Calu3 (cell line): Measurements from ENCODE around the gene CHST15. TPM values are rescaled to one million over a fixed set of nuclear protein-coding genes. Genes with fewer than 3 reads are reported as not detected.

ENCODE experiments used
- BruUV-seq: library from RNA; stranded (reverse); fragments of 400-500 nt; replicated peaks from 2 replicates; lab custom pipeline; 2021; lab: Mats Ljungman, UMichigan
- CTCF ChIA-PET: fragments of 300-600 bp; sonication (Branson Sonifier 250); formaldehyde crosslinking; loops from one replicate; lab custom pipeline; 2022; ENCODE audit warnings: antibody characterized with exemption; lab: Charles Lee
- DNase-seq: peaks from one replicate; pipeline ENCODE4 v3.0.0; 2022
- H3K27ac Mint-ChIP-seq: one replicate; pipeline ENCODE4 v1.8.0; 2022; ENCODE audit warnings: mixed read lengths; ENCODE audit not compliant: unreplicated experiment
- H3K27me3 Mint-ChIP-seq: one replicate; pipeline ENCODE4 v1.8.0; 2022; ENCODE audit warnings: mixed read lengths; ENCODE audit not compliant: unreplicated experiment
- H3K36me3 Mint-ChIP-seq: one replicate; pipeline ENCODE4 v1.8.0; 2022; ENCODE audit warnings: mild to moderate bottlenecking, moderate library complexity, mixed read lengths; ENCODE audit not compliant: insufficient read depth, unreplicated experiment
- H3K4me1 Mint-ChIP-seq: one replicate; pipeline ENCODE4 v1.8.0; 2022; ENCODE audit warnings: mild to moderate bottlenecking, low read depth, mixed read lengths; ENCODE audit not compliant: unreplicated experiment
- H3K4me3 Mint-ChIP-seq: one replicate; pipeline ENCODE4 v1.8.0; 2022; ENCODE audit warnings: mild to moderate bottlenecking, low read depth, moderate library complexity, mixed read lengths; ENCODE audit not compliant: unreplicated experiment
- H3K9me3 Mint-ChIP-seq: one replicate; pipeline ENCODE4 v1.8.0; 2022; ENCODE audit warnings: low read depth, mixed read lengths; ENCODE audit not compliant: unreplicated experiment
- CTCF ChIP-seq: fragments of 200-600 bp; IDR thresholded peaks from one replicate; pipeline ENCODE4 v1.8.0; 2022; ENCODE audit warnings: antibody characterized with exemption; ENCODE audit not compliant: unreplicated experiment
- intact Hi-C: fragments of 100-400 bp; cut with micrococcal nuclease; formaldehyde crosslinking; loops from one replicate; pipeline ENCODE4 v1.10.0; 2022; ENCODE audit not compliant: unreplicated experiment
- total RNA-seq: library from RNA; stranded (reverse); gene quantifications from 2 replicates; pipeline ENCODE4 v1.2.3, GENCODE V29; 2022

The CHST15 gene
- total RNA-seq, 1 experiment from 2014 or later, result 19.3 TPM

GRCh38 chr10:124020981-124021815, 72.2 kb downstream of the CHST15 start:
- no TSS peak for BruUV-seq
- H3K36me3 Mint-ChIP-seq, result no peaks in the 10 kb centered on the region
- H3K27me3 Mint-ChIP-seq, result no peaks in the 10 kb centered on the region
- H3K9me3 Mint-ChIP-seq, result no peaks in the 10 kb centered on the region
- no peaks in the 10 kb centered on the region for H3K4me1 Mint-ChIP-seq
- H3K27ac Mint-ChIP-seq, result no peak overlapping the region
- TF ChIP-seq CTCF, result no peak
- DNase-seq, result no peak
- CTCF ChIA-PET, result no interaction called here
- intact Hi-C loops, result no loop called here
- no peak overlapping the region for H3K4me3 Mint-ChIP-seq

GRCh38 chr10:124019886-124020797, 73.3 kb downstream of the CHST15 start:
- TF ChIP-seq CTCF, result no peak
- no peaks in the 10 kb centered on the region for H3K9me3 Mint-ChIP-seq
- H3K36me3 Mint-ChIP-seq, result no peaks in the 10 kb centered on the region
- intact Hi-C loops, result no loop called here
- no peaks in the 10 kb centered on the region for H3K27me3 Mint-ChIP-seq
- H3K4me1 Mint-ChIP-seq, result no peaks in the 10 kb centered on the region
- no peak overlapping the region for H3K4me3 Mint-ChIP-seq
- CTCF ChIA-PET, result no interaction called here
- no TSS peak for BruUV-seq
- H3K27ac Mint-ChIP-seq, result no peak overlapping the region
- no peak for DNase-seq

- intact Hi-C loops, result no loop called here
- DNase-seq, result no peak
- Mint-ChIP-seq H3K27me3 (no peaks in the 10 kb centered on the region), H3K9me3 (peaks cover under 1% of the 10 kb centered on the region), H3K4me1 (no peaks in the 10 kb centered on the region), H3K4me3 (no peak overlapping the region), H3K36me3 (peaks cover 4% of the 10 kb centered on the region), H3K27ac (no peak overlapping the region)
- CTCF ChIA-PET, result no interaction called here
- no TSS peak for BruUV-seq
- TF ChIP-seq CTCF, result no peak
Measured at GRCh38 chr10:124018886-124019525, 74.4 kb downstream of the CHST15 start.

DNA sequence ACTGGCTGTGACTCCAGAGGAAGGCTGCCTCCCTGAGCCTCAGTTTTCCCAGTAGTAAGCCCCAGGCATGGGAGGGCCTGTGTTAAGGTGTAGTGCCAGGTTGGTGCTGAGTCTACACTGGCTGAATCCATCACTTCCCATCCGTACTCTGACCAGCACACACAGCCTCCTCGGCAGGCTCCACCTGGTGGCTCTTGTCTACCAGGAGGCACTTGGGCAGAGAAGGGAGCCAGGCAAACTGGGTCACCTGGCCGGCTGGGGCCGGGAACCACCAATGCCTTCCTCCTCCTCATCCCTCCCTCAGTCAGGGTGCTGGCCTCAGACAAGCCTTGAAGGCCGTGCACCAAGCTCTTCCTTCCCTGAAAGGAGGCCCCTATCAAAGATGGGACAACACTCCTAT, 75.7 kb downstream of the CHST15 start:
- no peak for TF ChIP-seq CTCF
- CTCF ChIA-PET, result no interaction called here
- intact Hi-C loops, result no loop called here
- Mint-ChIP-seq H3K27ac (no peak overlapping the region), H3K4me3 (no peak overlapping the region), H3K36me3 (peaks cover 9% of the 10 kb centered on the region), H3K4me1 (no peaks in the 10 kb centered on the region), H3K27me3 (no peaks in the 10 kb centered on the region), H3K9me3 (peaks cover 7% of the 10 kb centered on the region)
- BruUV-seq, result no TSS peak
- no peak for DNase-seq
